Mucosa of gallbladder (tissue), 1 donor: ENCODE measurements around the gene CCDC194. TPM values are rescaled to one million over a fixed set of nuclear protein-coding genes. Genes with fewer than 3 reads are reported as not detected.

Source experiments
- DNase-seq: peaks from one replicate; pipeline ENCODE4 v3.0.0-alpha.2; 2020; ENCODE audit warnings: low spot score
- total RNA-seq: library from RNA; stranded (reverse); gene quantifications from one replicate; pipeline ENCODE4 v1.2.1, GENCODE V29; 2021
- donor health status: DM: no; HTN: no; CAD: no.

Gene CCDC194
- total RNA-seq, 1 donor from 2014 or later = 1.0 TPM

DNA sequence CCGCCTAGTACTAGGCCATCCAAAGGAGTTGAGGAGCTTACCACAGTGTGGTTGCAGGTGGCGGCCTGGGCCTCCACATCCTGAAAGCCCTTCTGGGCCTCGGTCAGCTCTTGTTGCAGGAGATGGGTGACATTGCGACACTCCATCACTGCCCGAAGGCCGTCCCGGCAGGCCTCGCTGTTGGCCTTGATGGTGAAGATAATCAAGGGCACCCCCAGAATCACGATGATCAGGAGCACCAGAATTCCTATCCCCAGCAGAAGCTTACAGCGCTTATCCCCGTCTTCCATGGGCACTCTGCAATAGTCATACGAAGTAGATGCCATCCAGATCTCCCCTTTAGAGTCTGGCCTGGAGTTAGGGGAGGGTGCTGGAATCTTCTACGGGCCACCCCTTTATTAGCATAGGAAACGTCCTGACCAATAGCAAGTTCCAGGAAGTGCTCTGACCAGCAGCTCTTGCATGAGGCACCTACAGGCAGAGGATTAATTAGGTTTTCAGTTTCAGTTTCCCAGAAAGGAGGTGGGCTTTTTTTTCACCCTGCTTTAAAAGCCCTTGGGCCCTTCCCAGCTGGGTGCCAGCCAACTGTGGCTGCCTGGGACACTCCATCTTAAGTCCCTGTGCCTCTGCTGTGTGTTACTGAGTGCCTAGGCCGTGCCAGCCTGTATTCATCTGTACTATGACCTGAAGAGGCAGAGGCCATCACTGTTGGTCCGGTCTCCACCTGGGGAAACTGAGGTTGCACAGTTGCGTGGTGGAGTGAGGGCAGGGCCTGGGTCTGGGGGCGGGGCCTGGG is 11.5 kb upstream of the CCDC194 start, which contains the start of gene BST2:
Gene BST2, minus strand, starts transcription at position 381 of the 796 bp plus-strand sequence. Its CDS starts 55 bp downstream, at position 326.
- peak; percentile 56 for DNase-seq

DNA sequence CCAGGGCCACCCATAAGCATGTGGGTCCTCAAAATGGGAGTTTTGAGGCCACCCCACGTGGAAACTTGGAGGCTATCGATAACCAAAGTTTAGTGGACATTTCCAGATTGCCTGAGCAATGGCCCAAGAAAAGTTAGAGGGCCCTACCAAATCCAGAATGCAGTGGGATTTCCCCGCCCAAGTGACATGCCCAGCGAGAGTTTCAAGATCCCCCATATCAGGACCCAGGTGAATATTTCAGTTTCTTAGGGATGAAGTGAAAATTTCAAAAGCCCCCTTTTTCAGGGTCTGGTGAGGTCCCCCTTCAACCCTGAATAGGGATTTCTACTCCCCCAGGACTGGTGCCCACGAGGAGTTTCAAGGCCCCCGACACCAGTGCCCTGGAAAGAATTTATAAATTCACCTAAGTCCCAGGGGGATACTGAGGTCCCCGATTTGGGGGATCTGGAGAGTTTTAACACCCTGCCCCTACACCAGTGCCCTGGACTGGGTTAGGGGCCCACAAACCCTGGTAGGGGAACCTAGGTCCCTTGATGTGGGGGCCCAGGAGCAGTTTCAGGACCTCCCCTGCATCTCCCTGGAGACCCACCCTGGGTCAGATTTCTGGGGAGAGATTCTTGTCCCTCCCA is 10.7 kb upstream of the CCDC194 start:
- DNase-seq = no peak

DNA sequence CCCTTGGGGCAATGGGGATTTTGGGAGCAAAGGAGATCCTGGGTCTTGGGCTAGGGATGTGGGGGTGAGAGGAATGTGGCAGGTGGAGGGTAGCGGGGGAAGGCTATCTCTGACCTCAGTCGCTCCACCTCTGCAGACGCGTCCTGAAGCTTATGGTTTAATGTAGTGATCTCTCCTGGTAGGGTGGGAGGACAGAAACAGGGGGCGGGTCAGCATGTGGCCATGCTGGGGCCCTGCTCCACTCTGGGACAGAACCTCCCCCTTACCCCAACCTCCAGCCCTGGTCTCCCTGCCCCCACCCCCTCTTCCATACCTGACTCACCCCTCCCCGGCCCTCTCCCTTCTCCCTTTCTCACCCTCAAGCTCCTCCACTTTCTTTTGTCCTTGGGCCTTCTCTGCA is 10.0 kb upstream of the CCDC194 start:
- DNase-seq = no peak

DNA sequence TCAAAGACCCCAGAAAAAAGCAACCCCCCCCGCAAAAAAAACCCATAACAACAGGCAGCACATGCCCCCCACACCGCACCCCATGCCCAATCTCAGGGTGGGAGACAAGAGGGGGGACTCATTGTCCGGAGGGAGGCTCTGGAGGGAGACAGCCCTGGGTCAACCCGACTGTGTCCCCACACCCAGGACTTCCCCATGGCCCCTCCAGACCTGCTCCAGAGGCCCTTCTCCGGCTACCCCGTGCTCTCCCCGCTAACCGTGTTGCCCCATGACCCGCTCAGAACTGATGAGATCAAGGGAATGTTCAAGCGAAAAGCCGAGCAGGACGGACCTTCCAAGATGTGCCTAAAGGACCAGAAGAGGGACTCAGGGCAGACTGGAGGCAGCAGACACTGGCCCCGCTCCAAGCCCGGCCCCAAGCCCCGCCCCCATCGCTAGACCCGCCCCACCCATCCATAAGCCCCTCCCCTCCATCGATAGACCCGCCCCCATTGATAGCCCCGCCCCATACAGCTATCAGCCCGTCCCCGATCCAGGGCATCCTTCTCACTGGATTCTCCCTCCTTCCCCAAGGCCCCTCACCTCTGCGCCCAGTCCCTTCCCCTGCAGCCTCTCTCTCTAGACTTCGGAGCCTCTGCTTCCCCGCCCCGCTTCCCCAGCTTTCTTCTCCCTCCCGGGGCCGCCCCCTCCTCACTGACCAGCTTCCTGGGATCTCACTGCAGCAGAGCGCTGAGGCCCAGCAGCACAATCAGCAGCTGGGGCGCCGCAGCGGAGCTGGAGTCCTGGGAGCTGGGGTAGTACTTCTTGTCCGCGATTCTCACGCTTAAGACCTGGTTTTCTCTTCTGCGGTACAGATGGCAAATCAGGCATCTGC is 9.2 kb upstream of the CCDC194 start:
- DNase-seq = no peak

DNA sequence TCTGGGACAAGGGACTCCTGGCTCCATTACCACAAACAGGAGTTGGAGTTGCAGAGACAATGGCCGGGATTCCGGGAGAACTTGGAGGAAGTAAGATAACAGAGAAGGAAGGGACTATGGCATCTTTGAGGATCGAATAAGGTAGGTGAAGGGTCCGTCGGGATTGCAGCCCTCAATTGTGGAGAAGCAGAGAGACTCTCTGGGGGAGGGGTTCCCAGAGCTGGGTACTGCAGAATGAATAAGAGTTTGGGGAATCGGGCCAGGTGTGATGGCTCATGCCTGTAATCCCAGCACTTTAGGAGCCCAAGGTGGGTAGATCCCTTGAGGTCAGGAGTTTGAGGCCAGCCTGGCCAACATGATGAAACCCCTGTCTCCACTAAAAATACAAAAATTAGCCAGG is 7.6 kb upstream of the CCDC194 start:
- no peak for DNase-seq

DNA sequence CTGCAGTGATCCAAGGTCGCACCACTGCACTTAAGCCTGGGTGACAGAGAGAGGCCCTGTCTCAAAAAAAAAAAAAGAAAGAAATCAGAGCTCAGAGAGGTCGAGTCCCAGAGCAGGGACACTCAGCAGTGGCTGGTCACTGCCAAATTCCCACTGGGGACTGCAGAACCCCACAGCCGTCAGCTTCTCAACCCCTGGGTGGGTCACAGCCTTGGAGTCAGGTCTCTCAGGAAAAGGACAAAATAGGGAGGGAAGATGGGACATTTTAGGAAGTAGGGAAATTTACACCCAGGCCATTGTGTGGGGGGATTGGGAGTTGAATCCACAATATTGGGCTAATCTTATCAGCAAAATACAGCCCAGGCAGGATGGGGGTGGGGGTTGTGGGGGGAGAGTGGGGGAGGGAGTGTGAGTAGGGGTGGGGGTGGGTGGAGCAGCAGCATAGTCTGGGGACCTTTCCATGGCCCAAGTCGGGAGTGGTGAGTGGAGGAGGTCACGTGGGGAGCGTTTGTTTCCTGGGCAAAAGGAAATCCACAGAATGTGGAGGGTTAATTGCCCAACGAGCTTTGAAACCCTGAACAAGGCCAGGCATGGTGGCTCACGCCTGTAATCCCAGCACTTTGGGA is 5.0 kb upstream of the CCDC194 start:
- no peak for DNase-seq

DNA sequence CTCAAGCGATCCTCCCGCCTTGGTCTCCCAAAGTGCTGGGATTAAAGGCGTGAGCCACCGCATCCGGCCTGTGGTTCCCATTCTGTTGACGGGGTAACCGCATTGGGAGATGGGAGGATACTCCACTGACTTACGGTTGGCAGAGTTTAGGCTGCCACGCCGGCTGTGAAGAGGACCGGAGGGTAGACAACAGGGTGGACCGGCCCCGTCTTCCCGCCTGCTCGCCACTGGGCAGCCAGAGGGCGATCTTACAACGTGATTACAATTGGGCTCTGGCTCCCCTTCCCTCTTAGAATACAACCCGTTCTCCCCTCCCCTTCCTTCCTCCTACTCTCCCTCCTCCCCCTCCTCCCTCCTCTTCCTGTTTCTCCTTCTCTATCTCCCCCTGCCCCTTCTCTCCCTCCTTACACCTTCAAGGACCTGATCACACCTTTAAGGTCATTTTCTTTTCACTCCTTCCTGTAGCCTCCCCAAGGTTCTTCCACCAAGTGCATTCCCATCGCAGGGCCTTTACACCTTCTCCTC is 957 bp upstream of the CCDC194 start:
- peak; percentile 63 for DNase-seq

DNA sequence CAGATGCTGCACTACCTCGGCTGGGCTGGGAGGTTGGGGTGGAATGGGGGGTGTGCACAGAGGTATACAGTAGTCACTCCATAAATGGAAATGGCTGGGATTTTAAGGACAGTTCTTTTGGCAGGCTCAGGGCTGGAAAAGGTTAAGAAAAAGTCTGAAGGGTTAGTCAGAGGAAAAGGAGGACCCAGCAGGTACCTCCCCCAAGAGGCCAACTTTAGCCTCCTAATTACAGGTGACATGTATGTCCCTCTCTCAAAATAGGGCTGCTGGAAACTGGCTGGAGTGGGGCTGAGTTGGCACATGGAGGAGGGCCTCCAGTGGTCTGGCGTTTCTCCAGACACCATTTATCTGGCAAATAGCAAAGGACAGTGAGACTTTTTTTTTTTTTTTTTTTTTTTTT is 994 bp downstream of the CCDC194 start:
- DNase-seq = no peak

DNA sequence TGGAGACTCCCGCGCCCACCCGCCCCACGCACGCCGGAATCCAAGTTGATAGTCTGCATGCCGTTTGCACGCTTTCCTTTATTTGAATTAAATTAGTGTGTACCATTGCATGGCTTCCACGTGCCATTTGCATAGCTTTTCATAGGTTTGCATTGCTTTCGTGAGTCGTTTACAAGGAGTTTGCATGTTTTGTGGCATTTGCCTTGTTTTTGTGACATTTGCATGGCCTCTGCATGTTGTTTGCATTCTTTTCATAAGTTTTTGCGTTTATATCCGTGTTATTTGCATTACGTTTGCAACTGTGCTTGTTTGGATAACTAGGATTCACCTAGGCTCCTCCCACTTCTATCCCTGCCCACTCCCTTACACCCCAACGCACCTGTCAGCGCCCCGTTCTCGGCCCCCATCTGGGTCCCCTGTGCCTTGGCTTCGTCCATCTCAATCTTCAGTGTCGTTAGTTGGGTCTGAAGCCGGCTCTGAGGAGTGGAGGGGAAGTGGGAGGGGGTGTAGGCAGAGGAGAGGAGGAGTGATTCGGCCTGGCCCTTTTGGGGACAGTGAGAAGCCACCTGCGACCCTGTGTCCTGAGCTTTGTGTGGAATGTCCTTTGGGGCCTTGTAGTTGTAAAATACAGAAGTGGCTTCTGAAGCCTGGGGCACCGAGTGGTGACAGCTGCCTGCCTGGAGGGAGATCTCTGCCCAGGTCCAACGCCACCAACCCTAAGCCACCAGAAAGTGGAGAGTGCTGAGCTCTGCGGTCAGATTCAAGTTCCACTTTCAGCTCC is 2.4 kb downstream of the CCDC194 start:
- DNase-seq = no peak

DNA sequence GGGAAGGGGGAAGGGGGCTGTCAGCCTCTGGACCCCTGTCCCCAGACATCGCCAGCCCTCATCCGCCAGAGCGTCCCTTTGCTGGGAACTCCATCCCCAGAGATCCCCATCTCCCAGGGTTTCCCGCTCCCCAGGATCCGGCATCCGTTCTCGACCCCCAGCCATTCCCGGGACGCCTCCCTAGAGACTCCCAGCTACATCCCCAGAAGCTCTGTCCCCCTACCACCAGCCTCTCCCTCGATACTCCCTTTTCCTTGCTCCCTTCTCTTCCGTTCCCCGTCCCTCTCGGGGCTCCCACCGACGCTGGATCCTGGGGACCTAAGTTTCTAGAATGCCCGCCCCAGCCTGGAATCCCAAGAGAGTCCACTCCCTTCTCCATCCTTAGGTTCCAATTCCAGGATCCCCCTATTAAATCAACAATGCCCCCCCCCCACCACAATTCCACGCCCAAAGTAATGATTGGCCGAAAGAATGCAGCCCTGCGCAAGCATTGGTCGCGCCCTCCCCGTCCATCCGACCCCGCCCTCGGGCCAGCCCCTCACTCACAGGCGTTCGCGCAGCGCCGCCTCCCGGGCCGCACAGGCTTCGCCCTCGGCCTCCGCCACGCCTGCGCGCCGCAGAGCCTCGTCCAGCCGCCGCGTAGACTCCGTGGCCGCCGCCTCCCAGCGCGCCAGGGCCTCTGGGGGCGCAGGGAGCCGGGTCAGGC is 3.2 kb downstream of the CCDC194 start:
- DNase-seq = peak; percentile 88

DNA sequence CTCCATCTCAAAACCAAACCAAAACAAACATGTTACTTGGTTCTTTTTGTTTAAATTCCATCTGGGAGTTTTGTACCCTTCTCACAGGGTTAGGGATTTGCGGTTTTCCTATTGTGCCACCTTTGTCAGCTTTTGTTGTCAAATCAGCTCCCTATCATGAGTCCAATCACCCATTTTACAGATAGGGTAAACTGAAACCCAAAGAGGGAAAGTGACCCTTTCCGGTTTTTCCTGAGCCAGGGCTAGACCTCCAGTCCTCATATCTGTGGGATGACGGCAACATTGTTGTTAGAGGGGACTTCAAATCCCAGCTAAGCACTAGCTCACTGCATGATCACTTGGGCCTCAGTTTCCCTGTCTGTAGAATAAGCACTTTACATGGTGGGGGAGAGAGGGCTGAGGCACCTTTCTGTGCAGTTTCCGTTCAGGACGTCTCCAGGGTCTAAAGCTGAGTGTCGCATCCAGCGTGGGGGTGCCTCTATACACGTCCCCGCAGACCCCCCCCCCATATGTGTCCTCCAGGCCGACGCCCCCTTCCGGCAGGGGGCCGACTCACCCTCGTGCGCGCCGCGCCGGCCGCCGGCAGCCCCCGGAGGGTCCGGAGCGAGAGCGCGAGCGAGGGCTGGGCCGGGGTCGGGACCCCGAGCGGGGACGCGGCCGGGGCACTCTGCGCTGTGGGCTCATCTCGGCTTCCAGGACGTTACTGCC is 3.9 kb downstream of the CCDC194 start:
- no peak for DNase-seq

DNA sequence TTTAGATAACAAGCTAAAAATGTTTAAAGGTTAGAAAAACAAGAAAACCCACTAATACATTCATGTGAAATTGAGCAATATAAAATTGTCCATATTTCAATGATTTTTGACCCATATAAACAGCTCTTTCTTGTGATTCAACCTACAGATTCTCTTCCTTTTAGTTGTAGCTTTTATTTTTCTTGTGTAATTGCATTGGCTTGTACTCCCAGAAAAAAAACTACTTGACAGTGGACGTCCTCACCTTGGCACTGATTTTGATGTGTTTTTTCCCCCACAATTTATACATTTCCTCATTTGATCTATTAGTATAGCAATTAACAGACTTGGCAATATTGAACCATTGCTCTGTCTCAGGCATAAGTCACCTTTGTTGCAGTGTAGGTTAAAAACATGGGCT is 4.7 kb downstream of the CCDC194 start:
- no peak for DNase-seq

DNA sequence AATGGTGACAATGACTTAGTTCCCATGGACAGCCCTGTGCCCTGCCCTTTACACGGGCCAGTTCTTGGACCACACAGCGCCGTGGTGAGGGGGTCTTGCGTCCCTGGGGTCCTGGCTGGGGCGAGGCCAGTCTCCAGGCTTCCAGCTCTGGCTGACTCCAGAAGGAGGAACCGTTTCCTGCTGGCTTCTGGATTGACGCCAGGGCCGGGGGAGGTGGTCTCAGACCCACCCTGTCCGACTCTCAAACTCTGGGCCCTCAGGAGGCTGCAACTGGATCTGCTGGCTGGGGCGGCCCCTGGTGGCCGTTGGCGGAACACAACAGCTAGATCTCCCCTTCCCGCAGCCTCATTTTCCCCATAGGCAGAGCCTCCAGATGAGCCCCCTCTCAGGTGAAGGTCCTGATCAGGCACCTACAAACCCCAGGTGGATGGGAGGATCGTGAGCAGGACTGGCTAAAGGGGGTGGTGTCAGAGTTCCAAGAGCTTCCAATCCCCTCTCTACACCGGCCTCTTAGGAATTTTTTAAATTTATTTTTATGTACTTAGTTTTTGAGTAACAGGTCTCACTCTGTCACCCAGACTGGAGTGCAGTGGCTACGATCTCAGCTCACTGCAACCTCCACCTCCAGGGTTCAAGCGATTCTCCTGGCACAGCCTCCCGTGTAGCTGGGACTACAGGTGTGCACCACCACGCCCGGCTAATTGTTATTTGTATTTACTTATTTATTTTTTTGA is 8.0 kb downstream of the CCDC194 start:
- DNase-seq = peak; percentile 46

DNA sequence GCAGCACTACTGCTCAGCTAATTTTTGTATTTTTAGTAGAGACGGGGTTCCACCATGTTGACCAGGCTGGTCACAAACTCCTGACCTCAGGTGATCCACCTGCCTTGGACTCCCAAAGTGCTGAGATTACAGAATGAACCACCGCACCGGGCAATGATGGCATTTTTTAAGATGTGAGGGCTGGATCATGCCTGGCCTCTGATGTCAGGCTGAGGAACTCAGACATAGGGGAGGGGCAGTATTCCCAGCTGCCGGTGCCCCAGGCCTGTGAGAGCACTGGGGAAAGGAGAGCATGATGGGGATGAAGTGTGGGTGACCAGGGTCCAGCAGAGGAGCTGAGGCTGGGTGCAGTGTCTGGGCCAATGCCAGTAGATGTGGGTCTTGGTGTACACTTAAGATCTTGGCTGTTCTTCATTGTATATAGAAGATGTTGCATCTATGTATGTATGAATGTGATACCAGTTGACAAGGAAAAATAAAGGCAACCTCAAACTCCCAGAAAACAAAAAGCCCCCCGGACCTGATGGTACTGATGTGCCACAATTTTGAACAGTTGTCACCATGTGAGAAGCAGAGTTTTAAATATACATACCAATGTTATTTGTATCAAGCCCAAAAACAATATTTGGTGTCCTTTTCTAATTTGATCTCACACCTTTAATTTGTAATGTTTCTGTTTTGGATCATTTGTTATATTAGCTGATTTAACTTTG is 13.4 kb downstream of the CCDC194 start:
- DNase-seq = no peak

DNA sequence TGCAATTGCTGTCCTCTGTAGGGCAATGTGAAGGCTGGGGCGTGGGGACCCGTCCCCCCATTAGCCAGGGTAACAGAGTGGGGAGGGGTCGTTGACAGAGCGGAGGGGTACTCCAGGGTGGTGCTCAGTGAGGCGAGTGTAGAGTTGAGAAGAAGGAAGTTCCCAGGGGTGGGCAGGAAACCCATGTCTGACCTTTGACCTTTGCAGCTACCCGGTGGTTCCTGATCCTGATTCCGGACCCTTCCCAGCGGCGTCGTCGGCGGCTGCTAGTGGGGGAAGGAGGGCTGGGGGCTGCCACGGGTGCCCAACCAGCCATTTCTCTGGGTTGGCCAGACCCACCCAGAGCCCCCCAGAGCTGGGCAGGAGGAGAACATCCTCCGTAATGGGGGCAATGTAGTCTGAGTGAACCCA is 14.8 kb downstream of the CCDC194 start:
- no peak for DNase-seq

DNA sequence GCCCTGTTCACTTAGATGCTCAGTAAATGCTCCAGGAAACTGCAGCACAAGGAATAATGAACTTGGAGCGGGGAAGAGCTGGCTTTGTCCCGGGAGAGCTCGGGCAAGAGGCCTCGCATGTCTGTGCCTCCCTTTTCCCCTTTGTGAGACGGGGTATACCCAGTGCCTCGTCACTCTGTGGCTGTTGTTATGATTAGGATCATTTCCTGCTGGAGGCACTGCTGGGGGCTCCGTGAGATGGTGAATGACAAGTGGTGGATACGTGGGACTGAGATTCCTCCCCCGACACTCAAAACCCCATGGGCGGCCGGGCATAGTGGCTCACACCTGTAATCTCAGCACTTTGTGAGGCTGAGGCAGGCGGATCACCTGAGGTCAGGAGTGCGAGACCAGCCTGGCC is 15.7 kb downstream of the CCDC194 start:
- DNase-seq = no peak

DNA sequence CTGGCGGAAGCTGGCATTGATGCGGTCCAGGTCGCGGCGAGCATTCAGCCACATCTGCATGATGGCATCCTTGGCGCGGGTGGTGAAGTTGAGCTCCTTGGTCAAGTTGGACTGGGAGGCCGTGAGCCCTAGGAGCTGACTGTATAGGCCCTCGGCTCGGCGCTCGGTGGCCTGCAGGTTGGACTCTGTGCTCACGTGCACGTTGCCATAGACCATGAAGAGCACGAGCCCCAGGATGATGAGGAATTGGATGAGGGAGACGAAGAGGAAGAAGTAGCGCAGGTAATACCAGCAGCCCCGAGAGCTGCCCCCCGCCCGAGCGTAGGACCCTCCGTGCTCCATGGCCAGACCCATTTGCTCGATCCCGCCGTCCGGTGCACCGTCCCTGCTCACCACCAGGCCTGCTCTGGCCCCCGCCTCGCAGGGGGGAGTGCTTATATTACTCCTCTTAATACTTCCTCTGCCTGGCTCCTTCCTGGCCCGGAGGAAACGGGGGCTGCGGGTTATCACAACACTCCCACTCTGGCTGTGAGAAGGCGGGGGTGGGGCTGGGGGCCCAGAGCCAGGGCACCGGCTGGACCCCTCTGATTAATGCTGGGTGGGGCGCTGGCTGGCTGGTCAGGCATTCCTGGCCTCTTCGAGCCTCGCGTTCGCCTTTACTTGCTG is 16.9 kb downstream of the CCDC194 start, which contains the start of gene PLVAP:
Gene PLVAP, minus strand, starts transcription at position 408 of the 666 bp plus-strand sequence. Its CDS starts 54 bp downstream, at position 354.
- DNase-seq = no peak
